Ovary (tissue), 3 donors: ENCODE data around the gene PACSIN2.

Source experiments
- EP300 ChIP-seq: sonication (generic); formaldehyde crosslinking; IDR thresholded peaks from one replicate; pipeline ENCODE4 v1.6.1; 2017; ENCODE audit warnings: antibody characterized with exemption
- TF ChIP-seq, protein P1 (sequence below), 3 donors: fragments of 450-650 bp in 2 of 3; fragments of 200-600 bp in 1 of 3; IDR thresholded peaks; one replicate each; pipeline versions ENCODE4 v1.5.1 to v1.8.0; 2016 to 2022; ENCODE audit warnings: antibody characterized with exemption in 3 of 3, mild to moderate bottlenecking in 1 of 3
- donor health status: DM: no; HTN: no; CAD: no.

DNA sequence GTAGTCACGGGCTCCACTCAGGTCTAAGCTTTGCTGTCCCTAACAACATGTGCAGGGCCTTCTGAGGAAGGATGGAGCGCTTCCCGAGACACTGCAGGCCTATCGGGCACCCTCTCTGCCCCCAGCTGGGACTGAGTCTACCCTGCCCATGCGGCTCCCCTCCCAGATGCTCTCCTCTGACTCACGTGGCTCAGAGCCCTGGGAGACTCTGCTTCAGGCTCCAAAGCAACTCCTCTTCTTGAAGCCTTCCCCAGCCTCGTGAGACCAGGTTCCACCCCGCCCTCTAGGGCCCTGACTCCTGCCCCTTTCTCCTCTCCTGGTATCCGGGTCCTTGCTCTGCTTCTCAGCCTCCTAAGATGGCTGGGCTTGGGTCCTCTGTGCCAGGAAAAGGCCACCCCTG, 129.5 kb downstream of the PACSIN2 start:
- TF ChIP-seq EP300, result no peak
- TF ChIP-seq, protein P1, sequence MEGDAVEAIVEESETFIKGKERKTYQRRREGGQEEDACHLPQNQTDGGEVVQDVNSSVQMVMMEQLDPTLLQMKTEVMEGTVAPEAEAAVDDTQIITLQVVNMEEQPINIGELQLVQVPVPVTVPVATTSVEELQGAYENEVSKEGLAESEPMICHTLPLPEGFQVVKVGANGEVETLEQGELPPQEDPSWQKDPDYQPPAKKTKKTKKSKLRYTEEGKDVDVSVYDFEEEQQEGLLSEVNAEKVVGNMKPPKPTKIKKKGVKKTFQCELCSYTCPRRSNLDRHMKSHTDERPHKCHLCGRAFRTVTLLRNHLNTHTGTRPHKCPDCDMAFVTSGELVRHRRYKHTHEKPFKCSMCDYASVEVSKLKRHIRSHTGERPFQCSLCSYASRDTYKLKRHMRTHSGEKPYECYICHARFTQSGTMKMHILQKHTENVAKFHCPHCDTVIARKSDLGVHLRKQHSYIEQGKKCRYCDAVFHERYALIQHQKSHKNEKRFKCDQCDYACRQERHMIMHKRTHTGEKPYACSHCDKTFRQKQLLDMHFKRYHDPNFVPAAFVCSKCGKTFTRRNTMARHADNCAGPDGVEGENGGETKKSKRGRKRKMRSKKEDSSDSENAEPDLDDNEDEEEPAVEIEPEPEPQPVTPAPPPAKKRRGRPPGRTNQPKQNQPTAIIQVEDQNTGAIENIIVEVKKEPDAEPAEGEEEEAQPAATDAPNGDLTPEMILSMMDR (IDR thresholded peaks at IDR 0.05), result no peak
